Natural killer cell treated with Interleukin-12 subunit alpha and Interleukin-12 subunit beta and Interleukin-15 and Interleukin-18, amount 100 ng/mL, for 72 hours (primary cell): ENCODE measurements around the gene C2CD2L. TPM values are rescaled to one million over a fixed set of nuclear protein-coding genes. Genes with fewer than 3 reads are reported as not detected.
"Not testable (repeated sequence)": the region's sequence is repeated elsewhere in the genome, so short reads cannot be mapped to it uniquely, and the experiment has no call there.

Experiments
- ATAC-seq, 2 donors: fragments of 150-1000 bp; cut with Tn5 transposase in 1 of 2; sonication (Bioruptor Pico), chemical (Tn5 transposase) in 1 of 2; 2 replicates each; pipeline ENCODE4 v1.10.0; 2021
- DNase-seq: peaks from one replicate; pipeline ENCODE4 v3.0.0; 2022; ENCODE audit warnings: low spot score
- H3K27ac Mint-ChIP-seq, 2 donors: 1 replicate in 1 of 2; 2 replicates in 1 of 2; pipeline ENCODE4 v1.8.0; 2022; ENCODE audit warnings: mixed read lengths in 2 of 2, mild to moderate bottlenecking in 1 of 2, moderate library complexity in 1 of 2
- H3K27me3 Mint-ChIP-seq, 2 donors: 1 replicate in 1 of 2; 2 replicates in 1 of 2; pipeline ENCODE4 v1.8.0; 2022; ENCODE audit warnings: mixed read lengths in 2 of 2
- H3K36me3 Mint-ChIP-seq: one replicate; pipeline ENCODE4 v1.8.0; 2022; ENCODE audit warnings: mixed read lengths
- H3K4me1 Mint-ChIP-seq, 2 donors: 1 replicate in 1 of 2; 2 replicates in 1 of 2; pipeline ENCODE4 v1.8.0; 2022; ENCODE audit warnings: low read depth in 2 of 2, mixed read lengths in 2 of 2, mild to moderate bottlenecking in 1 of 2
- H3K4me3 Mint-ChIP-seq: one replicate; pipeline ENCODE4 v1.8.0; 2022; ENCODE audit warnings: mixed read lengths
- H3K9me3 Mint-ChIP-seq: 2 replicates; pipeline ENCODE4 v1.8.0; 2022; ENCODE audit warnings: mixed read lengths
- total RNA-seq, 2 donors: library from RNA; stranded (reverse); gene quantifications; one replicate each; pipeline ENCODE4 v1.2.3, GENCODE V29; 2022

C2CD2L gene
- total RNA-seq, 2 donors from 2014 or later = 37.9 to 58.4 TPM

DNA sequence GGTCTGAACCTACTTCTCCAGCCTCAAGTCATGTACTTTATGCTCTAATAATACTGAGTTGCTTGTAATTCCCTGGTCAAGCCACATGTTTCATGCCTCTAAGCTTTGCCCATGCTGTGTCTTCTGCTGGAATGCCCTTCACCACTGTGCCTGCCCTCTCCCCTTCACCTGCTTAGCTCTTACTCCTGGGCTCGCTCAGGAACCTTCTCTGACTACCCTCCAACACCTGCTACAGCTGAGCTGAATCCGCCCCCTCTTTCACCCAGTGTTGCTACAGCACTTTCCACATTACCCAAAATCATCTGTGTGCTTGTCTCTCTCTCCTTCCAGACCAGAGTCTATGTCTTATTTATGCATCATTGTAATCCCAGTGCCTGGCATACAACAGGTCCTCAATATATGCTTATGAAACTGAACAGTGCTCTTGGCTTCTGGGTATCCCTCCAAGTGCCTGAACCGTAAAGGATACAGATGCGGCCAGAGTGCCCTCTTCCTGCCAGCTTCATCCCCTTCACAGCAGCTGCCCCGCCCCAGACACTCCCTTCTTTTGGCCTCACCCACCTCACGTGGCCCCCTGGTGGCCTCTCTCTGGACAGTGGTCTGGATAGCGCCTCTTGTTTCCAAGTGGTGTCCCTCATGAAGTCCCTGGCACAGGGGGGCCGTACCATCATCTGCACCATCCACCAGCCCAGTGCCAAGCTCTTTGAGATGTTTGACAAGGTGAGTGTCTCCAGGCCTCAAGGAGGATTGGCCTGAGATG lies 48.8 kb downstream of the C2CD2L start:
- H3K27me3 Mint-ChIP-seq = peaks cover 23 to 32% of the 10 kb centered on the region in 2 donors
- no peaks in the 10 kb centered on the region for H3K36me3 Mint-ChIP-seq
- H3K9me3 Mint-ChIP-seq = no peaks in the 10 kb centered on the region
- ATAC-seq (peak; percentile 31 to 37), DNase-seq (no peak)
- H3K27ac Mint-ChIP-seq = no peak overlapping the region
- H3K4me1 Mint-ChIP-seq = peaks cover 0 to 3% of the 10 kb centered on the region in 2 donors
- no peak overlapping the region for H3K4me3 Mint-ChIP-seq

DNA sequence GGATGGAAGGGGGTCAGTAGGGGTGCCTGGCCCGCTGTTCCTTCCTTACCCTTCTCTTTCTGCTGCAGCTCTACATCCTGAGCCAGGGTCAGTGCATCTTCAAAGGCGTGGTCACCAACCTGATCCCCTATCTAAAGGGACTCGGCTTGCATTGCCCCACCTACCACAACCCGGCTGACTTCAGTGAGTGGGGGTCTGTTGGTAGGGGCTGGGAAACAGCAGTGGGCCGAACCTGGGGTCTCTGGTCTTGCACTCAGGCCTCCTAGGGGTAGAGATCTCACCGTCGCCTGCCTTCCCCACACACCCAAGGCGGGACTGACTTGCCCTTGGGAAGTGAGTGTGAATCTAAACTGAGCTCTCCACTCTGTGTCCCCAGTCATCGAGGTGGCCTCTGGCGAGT lies 49.4 kb downstream of the C2CD2L start:
- H3K36me3 Mint-ChIP-seq = no peaks in the 10 kb centered on the region
- H3K4me3 Mint-ChIP-seq = no peak overlapping the region
- H3K4me1 Mint-ChIP-seq = no peaks in the 10 kb centered on the region
- no peaks in the 10 kb centered on the region for H3K9me3 Mint-ChIP-seq
- peaks cover 19 to 27% of the 10 kb centered on the region in 2 donors for H3K27me3 Mint-ChIP-seq
- H3K27ac Mint-ChIP-seq = no peak overlapping the region
- DNase-seq = no peak
- ATAC-seq = no peak

DNA sequence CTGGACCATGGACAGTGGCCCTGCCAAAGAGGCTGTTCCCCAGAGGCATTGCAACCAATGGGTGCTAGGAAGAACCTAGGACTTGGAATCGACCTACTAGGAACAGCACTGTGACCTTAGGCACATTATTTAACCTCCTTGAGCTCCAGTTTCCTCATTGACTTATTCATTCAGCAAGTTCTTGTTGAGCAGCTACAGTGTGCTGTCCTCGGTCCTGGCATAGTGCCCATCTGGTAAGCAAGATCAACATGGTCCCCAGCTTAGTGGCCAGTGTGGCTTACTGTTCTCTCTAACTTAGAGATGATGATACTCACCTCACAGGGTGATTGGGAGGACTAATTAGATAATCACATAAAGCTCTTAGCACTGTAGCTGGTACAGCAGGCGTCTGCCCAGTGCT lies 49.9 kb downstream of the C2CD2L start:
- H3K36me3 Mint-ChIP-seq = no peaks in the 10 kb centered on the region
- no peak overlapping the region for H3K27ac Mint-ChIP-seq
- H3K4me1 Mint-ChIP-seq = no peaks in the 10 kb centered on the region
- ATAC-seq (no peak), DNase-seq (no peak)
- no peak overlapping the region for H3K4me3 Mint-ChIP-seq
- peaks cover 19 to 24% of the 10 kb centered on the region in 2 donors for H3K27me3 Mint-ChIP-seq
- no peaks in the 10 kb centered on the region for H3K9me3 Mint-ChIP-seq

DNA sequence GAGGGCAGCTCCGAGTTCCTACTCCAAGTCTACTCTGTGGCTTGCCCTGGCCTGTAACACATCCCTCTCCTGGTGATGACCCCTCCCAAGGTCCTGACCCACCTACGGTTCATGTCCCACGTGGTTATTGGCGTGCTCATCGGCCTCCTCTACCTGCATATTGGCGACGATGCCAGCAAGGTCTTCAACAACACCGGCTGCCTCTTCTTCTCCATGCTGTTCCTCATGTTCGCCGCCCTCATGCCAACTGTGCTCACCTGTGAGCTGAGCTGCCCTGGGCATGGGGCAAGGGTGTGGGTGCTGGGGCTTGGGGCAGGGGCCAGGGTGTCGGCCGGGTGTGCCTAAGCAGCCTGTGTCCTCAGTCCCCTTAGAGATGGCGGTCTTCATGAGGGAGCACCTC lies 51.3 kb downstream of the C2CD2L start:
- Mint-ChIP-seq H3K27ac (no peak overlapping the region), H3K4me1 (no peaks in the 10 kb centered on the region), H3K27me3 (peaks cover 12 to 14% of the 10 kb centered on the region in 2 donors), H3K36me3 (no peaks in the 10 kb centered on the region), H3K9me3 (no peaks in the 10 kb centered on the region), H3K4me3 (no peak overlapping the region)
- no peak for DNase-seq
- no peak for ATAC-seq

DNA sequence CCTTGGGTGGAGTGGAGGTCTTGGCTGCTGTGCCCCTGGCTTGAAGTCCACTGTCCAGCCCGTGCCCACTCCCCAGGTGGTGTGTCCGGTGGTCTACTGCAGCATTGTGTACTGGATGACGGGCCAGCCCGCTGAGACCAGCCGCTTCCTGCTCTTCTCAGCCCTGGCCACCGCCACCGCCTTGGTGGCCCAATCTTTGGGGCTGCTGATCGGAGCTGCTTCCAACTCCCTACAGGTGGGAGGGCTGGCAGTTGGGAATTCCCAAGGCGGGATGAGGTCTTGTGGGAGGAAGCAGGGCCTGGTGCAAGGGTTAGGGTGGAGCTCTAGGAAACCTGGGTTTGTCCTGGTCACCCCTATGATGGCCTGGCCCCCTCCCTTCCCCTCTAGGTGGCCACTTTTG lies 53.0 kb downstream of the C2CD2L start:
- no peak for ATAC-seq
- H3K36me3 Mint-ChIP-seq = no peaks in the 10 kb centered on the region
- DNase-seq = no peak
- H3K27me3 Mint-ChIP-seq = peaks cover 6 to 7% of the 10 kb centered on the region in 2 donors
- H3K4me3 Mint-ChIP-seq = no peak overlapping the region
- H3K4me1 Mint-ChIP-seq = no peaks in the 10 kb centered on the region
- no peaks in the 10 kb centered on the region for H3K9me3 Mint-ChIP-seq
- H3K27ac Mint-ChIP-seq = no peak overlapping the region

DNA sequence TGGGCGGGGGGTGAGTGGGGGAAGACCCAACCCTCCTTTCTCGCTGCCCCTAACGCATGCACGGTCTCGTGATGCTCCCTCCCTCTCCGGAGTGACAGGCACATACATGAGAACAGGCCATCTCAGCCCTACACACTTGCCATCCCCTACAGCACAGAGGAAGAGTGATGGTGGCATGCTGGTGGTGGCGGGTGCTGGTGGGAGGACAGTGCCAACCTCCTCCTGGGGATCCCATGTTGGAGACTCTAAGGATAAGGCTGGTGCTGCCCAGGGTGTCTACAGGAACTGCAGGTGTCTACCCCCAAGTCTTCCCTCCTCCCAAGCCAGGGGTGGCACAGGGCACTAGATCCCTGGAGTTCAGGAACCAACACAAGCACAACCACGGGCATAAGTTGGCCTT lies 54.7 kb downstream of the C2CD2L start:
- no peak for DNase-seq

DNA sequence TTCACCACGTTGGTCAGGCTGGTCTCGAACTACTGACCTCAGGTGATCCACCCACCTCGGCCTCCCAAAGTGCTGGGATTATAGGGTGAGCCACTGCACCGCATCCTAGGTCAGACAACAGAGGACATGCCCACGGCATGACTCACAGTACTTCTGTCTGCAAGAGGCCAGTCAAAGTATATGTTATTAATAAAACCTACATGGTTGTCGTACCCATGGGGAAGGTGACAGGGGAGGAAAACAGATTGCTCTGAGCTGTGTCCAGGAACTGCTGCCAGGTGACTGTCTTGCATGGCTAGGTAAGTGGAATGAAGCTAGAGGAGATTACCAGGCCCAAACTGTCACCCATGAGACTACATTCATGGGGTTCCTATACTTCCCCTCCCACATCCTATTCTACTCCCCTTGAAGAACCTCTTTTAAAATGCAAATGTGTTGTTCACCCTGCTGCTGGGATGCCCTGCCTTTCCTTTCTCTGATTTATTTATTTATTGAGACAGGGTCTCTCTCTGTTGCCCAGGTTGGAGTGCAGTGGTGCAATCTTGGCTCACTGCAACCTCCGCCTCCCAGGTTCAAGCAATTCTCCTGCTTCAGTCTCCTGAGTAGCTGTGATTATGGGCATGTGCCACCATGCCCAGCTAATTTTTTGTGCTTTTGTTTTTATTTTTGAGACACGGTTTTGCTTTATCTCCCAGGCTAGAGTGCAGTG lies 59.4 kb downstream of the C2CD2L start:
- Mint-ChIP-seq H3K4me1 (peaks cover 4 to 14% of the 10 kb centered on the region in 2 donors), H3K27ac (no peak overlapping the region), H3K9me3 (no peaks in the 10 kb centered on the region), H3K27me3 (no peaks in the 10 kb centered on the region), H3K36me3 (no peaks in the 10 kb centered on the region), H3K4me3 (no peak overlapping the region)
- DNase-seq (no peak), ATAC-seq (no peak)

More for the DNA sequence above, 54.7 kb downstream of the C2CD2L start:
- Mint-ChIP-seq H3K4me3 (no peak overlapping the region), H3K4me1 (no peaks in the 10 kb centered on the region), H3K9me3 (no peaks in the 10 kb centered on the region), H3K27me3 (no peaks in the 10 kb centered on the region), H3K27ac (no peak overlapping the region), H3K36me3 (no peaks in the 10 kb centered on the region)
- no peak for ATAC-seq

DNA sequence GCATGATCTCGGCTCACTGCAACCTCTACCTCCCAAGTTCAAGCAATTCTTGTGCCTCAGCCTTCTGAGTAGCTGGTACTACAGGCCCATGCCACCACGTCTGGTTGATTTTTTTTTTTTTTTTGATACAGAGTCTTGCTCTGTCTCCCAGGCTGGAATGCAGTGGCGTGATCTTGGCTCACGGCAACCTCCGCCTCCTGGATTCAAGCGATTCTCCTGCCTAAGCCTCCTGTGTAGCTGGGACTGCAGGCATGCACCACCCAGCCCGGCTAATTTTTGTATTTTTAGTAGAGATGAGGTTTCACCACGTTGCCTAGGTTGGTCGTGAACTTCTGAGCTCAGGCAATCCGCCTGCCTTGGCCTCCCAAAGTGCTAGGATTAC lies 59.9 kb downstream of the C2CD2L start:
- H3K9me3 Mint-ChIP-seq, H3K36me3 Mint-ChIP-seq, H3K4me3 Mint-ChIP-seq, H3K27ac Mint-ChIP-seq, DNase-seq, ATAC-seq, H3K27me3 Mint-ChIP-seq: not testable (repeated sequence)
- H3K4me1 Mint-ChIP-seq = peaks cover 4 to 14% of the 10 kb centered on the region in 2 donors

DNA sequence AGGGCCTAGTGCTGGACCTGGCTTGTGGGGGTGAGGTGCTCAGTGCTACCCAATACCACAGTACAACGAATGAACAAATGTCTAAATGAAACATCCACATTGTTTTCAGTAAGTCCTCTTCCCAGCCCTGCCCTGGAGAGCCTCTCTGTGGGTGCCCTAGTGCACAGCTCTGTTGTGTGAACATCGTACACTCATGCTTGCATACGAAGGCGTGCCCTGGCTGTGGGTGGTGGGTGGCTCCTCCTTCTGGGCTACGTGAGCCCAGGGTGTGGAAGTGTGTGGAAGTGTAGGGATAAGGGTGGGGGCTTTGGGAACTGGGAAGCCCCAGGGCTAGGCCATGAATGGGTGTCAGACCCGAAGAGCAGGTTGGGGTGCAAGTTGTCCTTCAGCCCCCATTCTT lies 60.8 kb downstream of the C2CD2L start:
- Mint-ChIP-seq H3K9me3 (no peaks in the 10 kb centered on the region), H3K4me3 (peak overlapping the region; percentile 74), H3K27me3 (no peaks in the 10 kb centered on the region), H3K4me1 (peaks cover 4 to 14% of the 10 kb centered on the region in 2 donors), H3K36me3 (no peaks in the 10 kb centered on the region), H3K27ac (peak overlapping the region; percentile 45 to 84)
- no peak for ATAC-seq
- no peak for DNase-seq

Other genes starting within 250 kb of the C2CD2L start
- 1 to 10 TPM; 3.1 to 6.3 TPM for gene CXCR5, start 223.5 kb upstream of the C2CD2L start, total RNA-seq
- gene BCL9L, start 181.4 kb upstream of the C2CD2L start, total RNA-seq = 10 to 100 TPM; 33.5 to 62.2 TPM
- gene UPK2, start 151.0 kb upstream of the C2CD2L start, total RNA-seq = 1 to 10 TPM in 1 of 2 donors, under 1 TPM in 1; 0.64 to 1.1 TPM
- not detected for gene FOXR1, start 135.6 kb upstream of the C2CD2L start, total RNA-seq
- 10 to 100 TPM; 53.4 to 97.8 TPM for gene CENATAC, start 109.2 kb upstream of the C2CD2L start, total RNA-seq
- 100 to 1,000 TPM; 711 to 875 TPM for gene RPS25, start 89.0 kb upstream of the C2CD2L start, total RNA-seq
- 10 to 100 TPM; 76.3 to 82.3 TPM for gene TRAPPC4, start 88.6 kb upstream of the C2CD2L start, total RNA-seq
- gene SLC37A4, start 76.5 kb upstream of the C2CD2L start, total RNA-seq = 10 to 100 TPM; 20.3 to 32.6 TPM
- gene HYOU1, start 50.1 kb upstream of the C2CD2L start, total RNA-seq = 100 to 1,000 TPM; 259 to 333 TPM
- 10 to 100 TPM; 34.7 to 42.0 TPM for gene VPS11, start 39.5 kb upstream of the C2CD2L start, total RNA-seq
- 10 to 100 TPM; 18.0 to 53.9 TPM for gene HMBS, start 22.5 kb upstream of the C2CD2L start, total RNA-seq
- 10 to 100 TPM; 51.9 to 96.2 TPM for gene DPAGT1, start 5.5 kb upstream of the C2CD2L start, total RNA-seq
- gene HINFP, start 14.2 kb downstream of the C2CD2L start, total RNA-seq = 10 to 100 TPM; 33.4 to 49.5 TPM
- not detected for gene ABCG4, start 41.7 kb downstream of the C2CD2L start, total RNA-seq
- 10 to 100 TPM; 13.0 to 14.1 TPM for gene NLRX1, start 61.4 kb downstream of the C2CD2L start, total RNA-seq
- gene NHERF4, start 78.1 kb downstream of the C2CD2L start, total RNA-seq = under 1 TPM in 1 of 2 donors, not detected in 1; 0.64 TPM
- 10 to 100 TPM; 29.1 to 50.5 TPM for gene CBL, start 99.0 kb downstream of the C2CD2L start, total RNA-seq
- 1 to 10 TPM in 1 of 2 donors, under 1 TPM in 1; 0.74 to 1.7 TPM for gene MCAM, start 209.8 kb downstream of the C2CD2L start, total RNA-seq
- 10 to 100 TPM; 16.6 to 32.5 TPM for gene RNF26, start 227.2 kb downstream of the C2CD2L start, total RNA-seq
- gene C1QTNF5, start 233.5 kb downstream of the C2CD2L start, total RNA-seq = not detected
- not detected for gene MFRP, start 239.4 kb downstream of the C2CD2L start, total RNA-seq